Osteocyte (in vitro differentiated cells): ENCODE data around the gene TINCR. TPM values are rescaled to one million over a fixed set of nuclear protein-coding genes. Genes with fewer than 3 reads are reported as not detected.

Source experiments
- DNase-seq: peaks from one replicate; pipeline ENCODE4 v3.0.0; 2021; ENCODE audit warnings: mixed read lengths; ENCODE audit not compliant: unreplicated experiment; ENCODE audit errors: extremely low spot score
- H3K27ac Mint-ChIP-seq: one replicate; pipeline ENCODE4 v1.8.0; 2021; ENCODE audit warnings: mild to moderate bottlenecking, mixed read lengths; ENCODE audit not compliant: unreplicated experiment
- H3K27me3 Mint-ChIP-seq: one replicate; pipeline ENCODE4 v1.8.0; 2021; ENCODE audit warnings: mixed read lengths; ENCODE audit not compliant: unreplicated experiment
- H3K36me3 Mint-ChIP-seq: one replicate; pipeline ENCODE4 v1.8.0; 2021; ENCODE audit warnings: mixed read lengths; ENCODE audit not compliant: unreplicated experiment
- H3K4me1 Mint-ChIP-seq: one replicate; pipeline ENCODE4 v1.8.0; 2021; ENCODE audit warnings: mixed read lengths; ENCODE audit not compliant: unreplicated experiment
- H3K4me3 Mint-ChIP-seq: one replicate; pipeline ENCODE4 v1.8.0; 2021; ENCODE audit warnings: mild to moderate bottlenecking, moderate library complexity, mixed read lengths; ENCODE audit not compliant: unreplicated experiment
- H3K9me3 Mint-ChIP-seq: one replicate; pipeline ENCODE4 v1.8.0; 2021; ENCODE audit warnings: mixed read lengths; ENCODE audit not compliant: unreplicated experiment
- CTCF ChIP-seq: fragments of 200-600 bp; sonication (generic); IDR thresholded peaks from 2 replicates; pipeline ENCODE4 v1.5.0; 2021; ENCODE audit warnings: antibody characterized with exemption, mild to moderate bottlenecking, moderate library complexity
- total RNA-seq: library from RNA; stranded (reverse); gene quantifications from 2 replicates; pipeline ENCODE4 v1.2.1, GENCODE V29; 2021

Gene TINCR
- total RNA-seq, 1 donor from 2014 or later, result 13.5 TPM

DNA sequence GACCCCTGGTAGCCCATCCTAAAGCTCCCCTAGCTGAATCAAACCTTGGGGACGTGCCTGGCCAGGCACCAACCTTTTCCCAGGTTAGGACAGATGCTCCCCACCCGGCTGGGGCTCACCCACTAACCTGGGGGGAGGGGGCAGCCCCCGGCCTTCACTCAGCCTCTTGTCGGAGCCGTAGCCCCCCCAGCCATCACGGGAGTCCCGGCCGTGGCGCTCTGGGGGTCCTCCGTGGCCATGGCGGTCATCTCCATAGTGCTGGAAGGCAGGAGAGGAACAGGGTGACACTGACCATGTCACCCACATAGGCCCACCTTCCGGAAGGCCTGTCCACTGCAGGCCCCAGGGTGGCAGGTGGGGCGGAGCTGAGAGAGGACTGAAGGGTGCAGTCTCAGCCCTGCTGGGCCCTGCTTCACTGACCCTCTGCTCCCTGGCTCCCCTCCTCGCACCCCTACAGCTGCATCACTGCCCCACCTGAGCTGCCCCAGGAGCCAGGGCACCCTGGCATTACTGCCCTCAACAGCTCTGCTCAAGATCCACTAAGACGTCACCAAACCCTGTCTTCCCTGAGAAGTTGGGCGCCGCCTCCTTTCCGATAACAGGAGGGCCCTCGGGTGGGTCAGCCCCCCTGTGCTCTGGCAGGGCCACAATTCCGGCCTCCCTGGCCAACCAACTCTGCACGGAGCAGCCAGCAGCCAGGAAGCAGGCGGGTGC, 22.6 kb upstream of the TINCR start:
- Mint-ChIP-seq H3K4me1 (peaks cover 13% of the 10 kb centered on the region), H3K27me3 (no peaks in the 10 kb centered on the region), H3K27ac (no peak overlapping the region), H3K9me3 (no peaks in the 10 kb centered on the region), H3K4me3 (no peak overlapping the region), H3K36me3 (peaks cover 48% of the 10 kb centered on the region)
- DNase-seq, result no peak
- TF ChIP-seq CTCF, result no peak

- no peak for TF ChIP-seq CTCF
- H3K36me3 Mint-ChIP-seq, result peaks cover 41% of the 10 kb centered on the region
- no peak for DNase-seq
- no peaks in the 10 kb centered on the region for H3K27me3 Mint-ChIP-seq
- no peak overlapping the region for H3K27ac Mint-ChIP-seq
- no peaks in the 10 kb centered on the region for H3K9me3 Mint-ChIP-seq
- peaks cover 16% of the 10 kb centered on the region for H3K4me1 Mint-ChIP-seq
- H3K4me3 Mint-ChIP-seq, result no peak overlapping the region
Measured at GRCh38 chr19:5588906-5589676, 21.3 kb upstream of the TINCR start.

DNA sequence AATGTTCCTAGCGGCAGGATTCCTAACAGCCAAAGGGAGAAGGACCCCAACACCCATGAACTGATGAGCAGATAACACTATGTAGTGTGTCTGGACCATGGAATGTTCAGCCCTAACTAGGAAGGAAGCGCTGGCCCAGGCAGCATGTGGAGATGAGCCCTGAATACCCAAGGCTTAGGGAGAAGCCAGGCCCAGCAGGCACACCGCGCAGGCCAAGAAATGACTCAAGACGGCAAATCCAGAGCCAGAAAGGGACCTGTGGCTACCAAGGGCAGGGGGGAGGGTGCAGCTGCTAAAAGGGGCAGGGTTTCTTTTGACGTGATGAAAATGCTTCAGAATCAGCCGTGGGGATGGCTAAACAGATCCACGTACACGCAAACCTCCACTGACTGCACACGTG, 20.7 kb upstream of the TINCR start:
- no peak for DNase-seq
- Mint-ChIP-seq H3K27me3 (no peaks in the 10 kb centered on the region), H3K4me3 (no peak overlapping the region), H3K4me1 (peaks cover 16% of the 10 kb centered on the region), H3K36me3 (peaks cover 39% of the 10 kb centered on the region), H3K27ac (no peak overlapping the region), H3K9me3 (no peaks in the 10 kb centered on the region)
- no peak for TF ChIP-seq CTCF

- no peak for DNase-seq
- no peak overlapping the region for H3K4me3 Mint-ChIP-seq
- no peaks in the 10 kb centered on the region for H3K27me3 Mint-ChIP-seq
- H3K4me1 Mint-ChIP-seq, result peaks cover 18% of the 10 kb centered on the region
- peaks cover 33% of the 10 kb centered on the region for H3K36me3 Mint-ChIP-seq
- no peak overlapping the region for H3K27ac Mint-ChIP-seq
- TF ChIP-seq CTCF, result no peak
- no peaks in the 10 kb centered on the region for H3K9me3 Mint-ChIP-seq
Measured at GRCh38 chr19:5587661-5588060, 19.9 kb upstream of the TINCR start.

- Mint-ChIP-seq H3K27me3 (no peaks in the 10 kb centered on the region), H3K4me3 (no peak overlapping the region), H3K9me3 (no peaks in the 10 kb centered on the region), H3K4me1 (peaks cover 18% of the 10 kb centered on the region), H3K27ac (no peak overlapping the region), H3K36me3 (peaks cover 28% of the 10 kb centered on the region)
- DNase-seq, result no peak
- no peak for TF ChIP-seq CTCF
Measured at GRCh38 chr19:5587071-5587455, 19.3 kb upstream of the TINCR start.
